T-cell (primary cell): ENCODE measurements around the gene ITIH6. TPM values are rescaled to one million over a fixed set of nuclear protein-coding genes. Genes with fewer than 3 reads are reported as not detected.
"Not testable (repeated sequence)": the region's sequence is repeated elsewhere in the genome, so short reads cannot be mapped to it uniquely, and the experiment has no call there.

ENCODE experiments used
- ATAC-seq, 4 experiments: fragments of 200-7000 bp in 3 of 4; fragments of 150-1000 bp in 1 of 4; cut with Tn5 transposase; replicated peaks in 1 of 4; 1 replicate in 3 of 4; 2 replicates in 1 of 4; pipeline ENCODE4 v1.10.0; 2021; ENCODE audit warnings: moderate library complexity in 3 of 4, mild to moderate bottlenecking in 2 of 4, moderate number of reproducible peaks in 1 of 4
- CTCF ChIA-PET, 2 donors: fragments of 300-600 bp; sonication (Branson Sonifier 250); formaldehyde crosslinking; loops; one replicate each; lab custom pipeline; 2022; ENCODE audit warnings: antibody characterized with exemption in 2 of 2; lab: Charles Lee
- POLR2A ChIA-PET, 2 donors: fragments of 300-600 bp; sonication (Branson Sonifier 250); formaldehyde crosslinking; loops; one replicate each; lab custom pipeline; 2022; ENCODE audit warnings: antibody characterized with exemption in 2 of 2; lab: Charles Lee
- DNase-seq, 35 experiments: peaks; one replicate each; pipeline versions ENCODE4 v3.0.0 to v3.0.0-alpha.2; 2013 to 2023
- H3K27ac ChIP-seq: one replicate; pipeline ENCODE4 v1.5.1; 2013; ENCODE audit warnings: low read length
- H3K27me3 ChIP-seq, 2 experiments: replicated peaks in 1 of 2; 1 replicate in 1 of 2; 2 replicates in 1 of 2; pipeline versions ENCODE4 v1.6.1 to v1.7.0; 2013; ENCODE audit warnings: low read length in 1 of 2, mixed read lengths in 1 of 2; ENCODE audit not compliant: control insufficient read depth in 2 of 2, insufficient read depth in 2 of 2; ENCODE audit errors: extremely low read depth in 1 of 2
- H3K36me3 ChIP-seq, 2 donors: 1 replicate in 1 of 2; 2 replicates in 1 of 2; pipeline versions ENCODE4 v1.6.1 to v1.7.0; 2013; ENCODE audit warnings: low read length in 1 of 2; ENCODE audit not compliant: control insufficient read depth in 2 of 2, insufficient read depth in 1 of 2; ENCODE audit errors: extremely low read depth in 1 of 2
- H3K4me1 ChIP-seq, 2 experiments: 1 replicate in 1 of 2; 2 replicates in 1 of 2; pipeline versions ENCODE4 v1.6.1 to v1.7.0; 2013; ENCODE audit warnings: low read length in 2 of 2, mixed read lengths in 1 of 2; ENCODE audit not compliant: insufficient read depth in 2 of 2, control insufficient read depth in 1 of 2; ENCODE audit errors: extremely low read depth in 1 of 2
- H3K4me3 ChIP-seq, 2 donors: 1 replicate in 1 of 2; 2 replicates in 1 of 2; pipeline versions ENCODE4 v1.5.1 to v1.7.0; 2013; ENCODE audit warnings: mild to moderate bottlenecking in 2 of 2, low read length in 1 of 2, moderate library complexity in 1 of 2; ENCODE audit not compliant: control insufficient read depth in 1 of 2; ENCODE audit errors: extremely low read depth in 1 of 2
- H3K9me3 ChIP-seq: 2 replicates; pipeline ENCODE4 v1.7.0; 2013
- H3K27ac Mint-ChIP-seq, 2 donors: one replicate each; pipeline ENCODE4 v1.8.0; 2020 to 2021; ENCODE audit warnings: mild to moderate bottlenecking in 2 of 2, mixed read lengths in 2 of 2
- H3K27me3 Mint-ChIP-seq, 2 donors: one replicate each; pipeline ENCODE4 v1.8.0; 2021 to 2022; ENCODE audit warnings: mixed read lengths in 2 of 2
- H3K36me3 Mint-ChIP-seq: one replicate; pipeline ENCODE4 v1.8.0; 2021; ENCODE audit warnings: mixed read lengths
- H3K4me1 Mint-ChIP-seq, 3 donors: one replicate each; pipeline ENCODE4 v1.8.0; 2020 to 2022; ENCODE audit warnings: mixed read lengths in 3 of 3, mild to moderate bottlenecking in 1 of 3
- H3K4me3 Mint-ChIP-seq, 3 donors: one replicate each; pipeline ENCODE4 v1.8.0; 2020 to 2022; ENCODE audit warnings: mild to moderate bottlenecking in 3 of 3, mixed read lengths in 3 of 3, moderate library complexity in 3 of 3
- H3K9me3 Mint-ChIP-seq, 3 donors: one replicate each; pipeline ENCODE4 v1.8.0; 2020 to 2022; ENCODE audit warnings: mixed read lengths in 3 of 3
- WGBS: methylation state at CpG from one replicate; pipeline ENCODE4 v1.1.5; 2013; ENCODE audit warnings: missing lambda C conversion rate; ENCODE audit not compliant: insufficient coverage; 5-methylcytosine and 5-hydroxymethylcytosine counted together
- total RNA-seq, 35 experiments: library from RNA in 6 of 35; stranded (reverse) in 6 of 35; fragments of 120-200 nt in 1 of 35; gene quantifications; one replicate each; pipeline versions ENCODE4 v1.2.1 to v1.2.4 and lab custom pipeline; 2013 to 2026

Gene ITIH6, protein sequence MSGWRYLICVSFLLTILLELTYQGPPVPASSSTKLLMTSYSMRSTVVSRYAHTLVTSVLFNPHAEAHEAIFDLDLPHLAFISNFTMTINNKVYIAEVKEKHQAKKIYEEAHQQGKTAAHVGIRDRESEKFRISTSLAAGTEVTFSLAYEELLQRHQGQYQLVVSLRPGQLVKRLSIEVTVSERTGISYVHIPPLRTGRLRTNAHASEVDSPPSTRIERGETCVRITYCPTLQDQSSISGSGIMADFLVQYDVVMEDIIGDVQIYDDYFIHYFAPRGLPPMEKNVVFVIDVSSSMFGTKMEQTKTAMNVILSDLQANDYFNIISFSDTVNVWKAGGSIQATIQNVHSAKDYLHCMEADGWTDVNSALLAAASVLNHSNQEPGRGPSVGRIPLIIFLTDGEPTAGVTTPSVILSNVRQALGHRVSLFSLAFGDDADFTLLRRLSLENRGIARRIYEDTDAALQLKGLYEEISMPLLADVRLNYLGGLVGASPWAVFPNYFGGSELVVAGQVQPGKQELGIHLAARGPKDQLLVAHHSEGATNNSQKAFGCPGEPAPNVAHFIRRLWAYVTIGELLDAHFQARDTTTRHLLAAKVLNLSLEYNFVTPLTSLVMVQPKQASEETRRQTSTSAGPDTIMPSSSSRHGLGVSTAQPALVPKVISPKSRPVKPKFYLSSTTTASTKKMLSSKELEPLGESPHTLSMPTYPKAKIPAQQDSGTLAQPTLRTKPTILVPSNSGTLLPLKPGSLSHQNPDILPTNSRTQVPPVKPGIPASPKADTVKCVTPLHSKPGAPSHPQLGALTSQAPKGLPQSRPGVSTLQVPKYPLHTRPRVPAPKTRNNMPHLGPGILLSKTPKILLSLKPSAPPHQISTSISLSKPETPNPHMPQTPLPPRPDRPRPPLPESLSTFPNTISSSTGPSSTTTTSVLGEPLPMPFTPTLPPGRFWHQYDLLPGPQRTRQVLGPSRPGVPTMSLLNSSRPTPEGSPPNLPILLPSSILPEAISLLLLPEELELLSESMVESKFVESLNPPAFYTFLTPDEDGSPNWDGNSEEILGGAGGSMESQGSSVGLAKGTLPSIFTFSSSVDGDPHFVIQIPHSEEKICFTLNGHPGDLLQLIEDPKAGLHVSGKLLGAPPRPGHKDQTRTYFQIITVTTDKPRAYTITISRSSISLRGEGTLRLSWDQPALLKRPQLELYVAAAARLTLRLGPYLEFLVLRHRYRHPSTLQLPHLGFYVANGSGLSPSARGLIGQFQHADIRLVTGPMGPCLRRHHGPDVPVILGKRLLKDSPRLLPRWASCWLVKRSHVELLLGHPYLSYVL
- total RNA-seq = not detected
- total RNA-seq (2013) = not detected
- total RNA-seq (lab: John Stamatoyannopoulos, UW) = 0 to 0.17 (median 0) reads per million in 29 experiments

DNA sequence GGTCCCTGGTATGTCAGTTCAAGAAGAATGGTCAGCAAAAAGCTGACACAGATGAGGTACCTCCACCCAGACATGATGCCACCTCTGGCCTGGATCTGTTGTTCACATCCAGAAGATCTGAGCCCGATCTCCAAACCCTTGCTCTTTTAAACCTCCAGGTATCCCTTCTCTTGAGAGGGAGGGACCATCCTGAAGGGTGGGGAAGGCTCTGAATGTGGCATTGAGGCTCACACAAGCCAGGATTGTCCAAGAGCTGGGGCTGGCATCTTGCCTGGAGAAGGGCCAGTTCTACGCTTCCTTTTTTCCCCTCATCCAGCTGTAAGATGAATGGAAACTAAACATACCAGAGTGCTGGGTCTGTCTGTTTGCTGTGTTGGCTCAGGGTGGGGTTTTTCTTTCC is at the start of gene ITIH6:
Gene ITIH6, minus strand, starts transcription at position 119 of the 400 bp plus-strand sequence. Its CDS starts 45 bp downstream, at position 74.
- CTCF ChIA-PET = no interaction called here
- H3K36me3 ChIP-seq = no peaks in the 10 kb centered on the region
- no peak within 1 kb of the TSS for H3K27ac ChIP-seq
- POLR2A ChIA-PET = no interaction called here
- H3K4me1 ChIP-seq = no peaks in the 10 kb centered on the region
- ATAC-seq (no peak), DNase-seq (no peak)
- H3K4me1 Mint-ChIP-seq = no peaks in the 10 kb centered on the region
- H3K9me3 Mint-ChIP-seq = no peaks in the 10 kb centered on the region
- H3K9me3 ChIP-seq = no peaks in the 10 kb centered on the region
- WGBS = no CpG with 5 or more reads among the region's 2 CpGs
- H3K4me3 ChIP-seq = no peak within 1 kb of the TSS
- peaks cover 0 to 14% of the 10 kb centered on the region in 2 donors for H3K27me3 Mint-ChIP-seq
- no peak within 1 kb of the TSS for H3K4me3 Mint-ChIP-seq
- no peaks in the 10 kb centered on the region for H3K36me3 Mint-ChIP-seq
- H3K27ac Mint-ChIP-seq = no peak within 1 kb of the TSS
- no peaks in the 10 kb centered on the region for H3K27me3 ChIP-seq

DNA sequence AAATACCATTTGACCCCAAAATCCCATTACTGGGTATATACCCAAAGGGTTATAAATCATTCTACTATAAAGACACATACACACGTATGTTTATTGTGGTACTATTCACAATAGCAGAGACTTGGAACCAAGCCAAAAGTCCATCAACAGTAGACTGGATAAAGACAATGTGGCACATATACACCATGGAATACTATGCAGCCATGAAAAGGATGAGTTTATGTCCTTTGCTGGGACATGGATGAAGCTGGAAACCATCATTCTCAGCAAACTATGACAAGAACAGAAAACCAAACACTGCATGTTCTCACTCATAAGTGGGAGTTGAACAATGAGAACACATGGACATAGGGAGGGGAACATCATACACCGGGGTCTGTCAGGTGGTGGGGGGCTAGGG is 49.6 kb upstream of the ITIH6 start:
- DNase-seq, H3K36me3 Mint-ChIP-seq, H3K4me3 ChIP-seq, H3K9me3 ChIP-seq, H3K9me3 Mint-ChIP-seq, CTCF ChIA-PET, H3K27ac Mint-ChIP-seq, H3K27ac ChIP-seq, H3K4me1 ChIP-seq, POLR2A ChIA-PET, ATAC-seq, H3K36me3 ChIP-seq, H3K4me1 Mint-ChIP-seq, H3K27me3 ChIP-seq, H3K4me3 Mint-ChIP-seq: not testable (repeated sequence)
- WGBS = no CpG with 5 or more reads among the region's 2 CpGs
- peaks cover 0 to 16% of the 10 kb centered on the region in 2 donors for H3K27me3 Mint-ChIP-seq

DNA sequence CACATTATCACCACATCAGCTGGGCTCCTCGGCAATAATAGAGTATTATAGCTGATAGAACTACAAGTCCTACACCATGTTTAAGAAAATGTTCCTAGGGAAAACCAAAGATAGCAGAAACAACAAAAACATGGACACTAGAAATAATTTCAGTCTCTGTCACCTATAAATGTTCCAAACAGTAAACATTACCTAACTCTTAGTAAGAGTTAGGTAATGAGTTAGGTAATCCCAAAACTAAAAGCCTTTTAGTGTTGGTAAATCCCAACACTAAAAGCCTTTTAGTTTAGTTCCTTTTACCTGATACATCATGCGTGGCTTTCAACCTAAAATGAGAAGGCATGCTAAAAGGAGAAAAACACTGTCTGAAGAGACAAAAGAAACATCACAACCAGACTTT is 45.0 kb upstream of the ITIH6 start:
- ATAC-seq (no peak), DNase-seq (no peak)
- no CpG with 5 or more reads among the region's 2 CpGs for WGBS
- Mint-ChIP-seq H3K4me3 (no peak overlapping the region), H3K4me1 (no peaks in the 10 kb centered on the region), H3K27me3 (peaks cover 5 to 32% of the 10 kb centered on the region in 2 donors), H3K36me3 (no peaks in the 10 kb centered on the region), H3K9me3 (peaks cover 0 to 3% (median 0%) of the 10 kb centered on the region in 3 donors), H3K27ac (no peak overlapping the region)
- no peaks in the 10 kb centered on the region for H3K4me1 ChIP-seq
- POLR2A ChIA-PET = no interaction called here
- no peaks in the 10 kb centered on the region for H3K9me3 ChIP-seq
- H3K4me3 ChIP-seq = no peak overlapping the region
- H3K27me3 ChIP-seq = peaks cover 0 to 2% of the 10 kb centered on the region in 2 experiments
- no peaks in the 10 kb centered on the region for H3K36me3 ChIP-seq
- CTCF ChIA-PET = no interaction called here
- no peak overlapping the region for H3K27ac ChIP-seq

DNA sequence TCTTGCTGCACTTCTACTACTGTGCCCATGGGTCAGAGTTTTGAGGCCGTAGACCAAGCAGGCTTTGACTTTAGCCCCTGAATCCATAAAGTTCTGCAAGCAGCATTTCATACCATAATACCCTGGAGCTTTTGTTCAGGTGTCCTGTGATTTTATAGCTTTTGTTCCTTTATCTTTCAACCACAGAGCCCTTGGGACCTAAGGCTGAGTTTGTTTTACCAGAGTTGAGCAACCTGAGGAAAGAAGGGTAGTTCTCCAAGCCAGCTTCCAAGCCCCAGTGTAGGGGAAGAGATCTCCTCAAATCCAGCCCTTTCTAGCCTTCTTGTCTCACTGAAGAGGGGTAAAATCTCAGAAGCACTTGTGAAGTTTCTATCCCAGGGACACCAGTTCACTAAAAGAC is 44.6 kb upstream of the ITIH6 start:
- no peaks in the 10 kb centered on the region for H3K36me3 Mint-ChIP-seq
- no peak for DNase-seq
- no peaks in the 10 kb centered on the region for H3K9me3 ChIP-seq
- no CpG with 5 or more reads among the region's 1 CpG for WGBS
- no peak for ATAC-seq
- H3K36me3 ChIP-seq = no peaks in the 10 kb centered on the region
- H3K27me3 ChIP-seq = peaks cover 0 to 2% of the 10 kb centered on the region in 2 experiments
- peaks cover 8 to 37% of the 10 kb centered on the region in 2 donors for H3K27me3 Mint-ChIP-seq
- H3K9me3 Mint-ChIP-seq = peaks cover 0 to 3% (median 0%) of the 10 kb centered on the region in 3 donors
- H3K27ac Mint-ChIP-seq = no peak overlapping the region
- H3K4me1 ChIP-seq = no peaks in the 10 kb centered on the region
- no peak overlapping the region for H3K4me3 Mint-ChIP-seq
- ChIA-PET CTCF (no interaction called here), POLR2A (no interaction called here)
- no peak overlapping the region for H3K27ac ChIP-seq
- H3K4me3 ChIP-seq = no peak overlapping the region
- H3K4me1 Mint-ChIP-seq = no peaks in the 10 kb centered on the region

DNA sequence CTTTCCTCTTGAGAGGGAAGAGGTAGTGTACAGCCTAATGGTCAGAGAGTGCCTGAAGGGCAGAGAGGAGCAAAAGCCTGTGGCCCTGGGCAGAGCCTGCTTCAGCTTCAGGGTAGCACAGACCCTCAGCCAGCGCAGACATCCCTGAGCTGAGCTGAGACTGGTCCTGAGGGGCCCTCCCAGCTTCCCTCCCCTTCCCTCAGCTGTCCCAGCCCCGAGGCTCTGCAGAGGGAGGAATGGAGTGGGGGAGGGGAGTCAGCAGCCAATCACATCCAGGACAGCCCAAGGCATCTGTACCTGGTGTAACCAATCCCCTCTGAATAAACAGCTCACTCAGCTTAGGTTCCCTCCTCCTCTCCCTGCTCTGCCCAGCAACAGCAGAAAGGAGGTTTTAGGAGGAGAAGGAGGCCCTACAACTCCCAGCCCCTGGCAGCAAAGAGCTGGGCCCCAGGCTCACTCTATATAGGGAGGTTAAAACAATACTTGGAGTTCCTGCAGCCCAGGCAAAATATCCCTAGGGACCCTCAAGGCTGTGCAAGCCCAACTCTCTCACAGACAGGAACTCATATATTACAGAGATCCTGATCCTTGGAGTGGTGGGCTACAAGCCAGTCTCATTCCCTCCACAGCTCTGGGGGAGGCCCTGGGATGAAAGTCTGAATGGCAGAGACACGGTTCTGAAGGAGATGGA is 43.3 kb upstream of the ITIH6 start:
- H3K4me3 ChIP-seq = not testable (repeated sequence)

More for the DNA sequence above, 43.3 kb upstream of the ITIH6 start:
- H3K36me3 ChIP-seq, CTCF ChIA-PET, H3K9me3 Mint-ChIP-seq, H3K36me3 Mint-ChIP-seq, H3K27ac ChIP-seq, H3K4me1 Mint-ChIP-seq, H3K27ac Mint-ChIP-seq, POLR2A ChIA-PET, H3K4me1 ChIP-seq, H3K27me3 ChIP-seq, ATAC-seq, H3K4me3 Mint-ChIP-seq, H3K9me3 ChIP-seq, DNase-seq: not testable (repeated sequence)
- peaks cover 14 to 46% of the 10 kb centered on the region in 2 donors for H3K27me3 Mint-ChIP-seq
- WGBS = no CpG with 5 or more reads among the region's 3 CpGs
